Left ventricle myocardium superior (tissue), 1 donor: ENCODE data around the gene NOL11. TPM values are rescaled to one million over a fixed set of nuclear protein-coding genes. Genes with fewer than 3 reads are reported as not detected.

Experiments used
- ATAC-seq: fragments of 200-7000 bp; cut with Tn5 transposase; one replicate; pipeline ENCODE4 v1.9.1; 2020; ENCODE audit warnings: mild to moderate bottlenecking, moderate library complexity
- DNase-seq: peaks from one replicate; pipeline ENCODE4 v3.0.0-alpha.2; 2020
- intact Hi-C: fragments of 100-400 bp; cut with micrococcal nuclease; formaldehyde crosslinking; loops from one replicate; pipeline ENCODE4 v1.11.0; 2022
- long read RNA-seq: library from polyadenylated mRNA; unstranded; transcript quantifications from one replicate; pipeline ENCODE4 v2.0.0, GENCODE V29; 2021
- total RNA-seq: library from RNA; stranded (reverse); fragmentation: NEBNext Ultra II Directional; extraction: Animal tissue kit (Norgen Biotek cat#: 25700); gene quantifications from one replicate; pipeline ENCODE4 v1.2.1, GENCODE V29; 2021
- donor health status: DM: no; HTN: yes; CAD: no; lungs with severe emphysema.

Gene NOL11
- 22.6 TPM for total RNA-seq
- long read RNA-seq, transcript NOL11-201 (18 exons, 2,947 nt) = major isoform, 31 of 47 reads
- long read RNA-seq, partial matches to known transcripts = 9 of 47 reads
- long read RNA-seq, other reads (novel, unspliced or antisense) = 7 of 47 reads

GRCh38 chr17:67717624-67718324, at the start of gene NOL11:
Gene NOL11 (plus strand): TSS chr17:67717936. CDS start chr17:67717948, 12 bp downstream.
- peak; percentile 99 for ATAC-seq
- intact Hi-C loops = no loop called here

GRCh38 chr17:67671493-67671892, 46.2 kb upstream of the NOL11 start:
- intact Hi-C loops = no loop called here
- ATAC-seq = no peak
- no peak for DNase-seq

More at GRCh38 chr17:67717624-67718324, at the start of gene NOL11:
- peak; percentile 99 for DNase-seq

- ATAC-seq (no peak), DNase-seq (no peak)
- intact Hi-C loops = no loop called here
These were observed 45.0 kb upstream of the NOL11 start for GRCh38 chr17:67672592-67673335.

- no peak for DNase-seq
- intact Hi-C loops = no loop called here
- ATAC-seq = peak; percentile 30
These were observed 42.3 kb upstream of the NOL11 start for GRCh38 chr17:67675481-67675880.

- DNase-seq = no peak
- ATAC-seq = no peak
- intact Hi-C loops = no loop called here
These were observed 41.4 kb upstream of the NOL11 start for GRCh38 chr17:67676305-67676704.

- DNase-seq (no peak), ATAC-seq (no peak)
- intact Hi-C loops = no loop called here
These were observed 39.3 kb upstream of the NOL11 start for GRCh38 chr17:67678414-67678813.

GRCh38 chr17:67679225-67679624, 38.5 kb upstream of the NOL11 start:
- no peak for ATAC-seq
- intact Hi-C loops = no loop called here
- no peak for DNase-seq

GRCh38 chr17:67679721-67680120, 38.0 kb upstream of the NOL11 start:
- ATAC-seq (no peak), DNase-seq (no peak)
- intact Hi-C loops = no loop called here

- DNase-seq = no peak
- intact Hi-C loops = no loop called here
- no peak for ATAC-seq
These were observed 37.1 kb upstream of the NOL11 start for GRCh38 chr17:67680445-67681224.

- intact Hi-C loops = no loop called here
- no peak for ATAC-seq
- DNase-seq = no peak
These were observed 35.5 kb upstream of the NOL11 start for GRCh38 chr17:67682196-67682595.

- ATAC-seq (no peak), DNase-seq (no peak)
- intact Hi-C loops = no loop called here
These were observed 32.4 kb upstream of the NOL11 start for GRCh38 chr17:67685351-67685750.

- intact Hi-C loops = no loop called here
- no peak for ATAC-seq
- no peak for DNase-seq
These were observed 31.5 kb upstream of the NOL11 start for GRCh38 chr17:67686241-67686640.

GRCh38 chr17:67687511-67687910, 30.2 kb upstream of the NOL11 start:
- DNase-seq (no peak), ATAC-seq (no peak)
- intact Hi-C loops = no loop called here

GRCh38 chr17:67689534-67690177, 28.1 kb upstream of the NOL11 start:
- ATAC-seq (peak; percentile 51), DNase-seq (no peak)
- intact Hi-C loops = loop anchor here (5.0 kb wide), 1 partner anchor 312 kb away; the partner anchor contains the start of gene PITPNC1

GRCh38 chr17:67693811-67694210, 23.9 kb upstream of the NOL11 start:
- no peak for ATAC-seq
- DNase-seq = no peak
- intact Hi-C loops = loop anchor here (5.0 kb wide), 1 partner anchor 317 kb away; the partner anchor contains the start of gene PITPNC1

GRCh38 chr17:67696347-67696746, 21.4 kb upstream of the NOL11 start:
- ATAC-seq (no peak), DNase-seq (no peak)
- intact Hi-C loops = no loop called here

- intact Hi-C loops = no loop called here
- ATAC-seq (no peak), DNase-seq (no peak)
These were observed 20.8 kb upstream of the NOL11 start for GRCh38 chr17:67696853-67697498.

GRCh38 chr17:67700037-67700724, 17.6 kb upstream of the NOL11 start:
- no peak for DNase-seq
- intact Hi-C loops = no loop called here
- no peak for ATAC-seq
